Hepatocyte (in vitro differentiated cells): ENCODE data around the gene BIK.

ENCODE experiments used
- EZH2 ChIP-seq: fragments of 200-600 bp; sonication (generic); IDR thresholded peaks from 2 replicates; pipeline ENCODE4 v1.6.1; 2016; ENCODE audit warnings: antibody characterized with exemption, mild to moderate bottlenecking, borderline replicate concordance
- EZH2phosphoT487 ChIP-seq: fragments of 200-600 bp; sonication (generic); IDR thresholded peaks from one replicate; pipeline ENCODE4 v1.6.1; 2018; ENCODE audit warnings: antibody characterized with exemption, mild to moderate bottlenecking, low read depth, moderate library complexity; ENCODE audit not compliant: unreplicated experiment, severe bottlenecking
- TF ChIP-seq, protein P1 (sequence below): fragments of 200-600 bp; sonication (generic); IDR thresholded peaks from 2 replicates; pipeline ENCODE4 v1.5.1; 2016; ENCODE audit warnings: antibody characterized with exemption, mild to moderate bottlenecking; ENCODE audit not compliant: poor library complexity

DNA sequence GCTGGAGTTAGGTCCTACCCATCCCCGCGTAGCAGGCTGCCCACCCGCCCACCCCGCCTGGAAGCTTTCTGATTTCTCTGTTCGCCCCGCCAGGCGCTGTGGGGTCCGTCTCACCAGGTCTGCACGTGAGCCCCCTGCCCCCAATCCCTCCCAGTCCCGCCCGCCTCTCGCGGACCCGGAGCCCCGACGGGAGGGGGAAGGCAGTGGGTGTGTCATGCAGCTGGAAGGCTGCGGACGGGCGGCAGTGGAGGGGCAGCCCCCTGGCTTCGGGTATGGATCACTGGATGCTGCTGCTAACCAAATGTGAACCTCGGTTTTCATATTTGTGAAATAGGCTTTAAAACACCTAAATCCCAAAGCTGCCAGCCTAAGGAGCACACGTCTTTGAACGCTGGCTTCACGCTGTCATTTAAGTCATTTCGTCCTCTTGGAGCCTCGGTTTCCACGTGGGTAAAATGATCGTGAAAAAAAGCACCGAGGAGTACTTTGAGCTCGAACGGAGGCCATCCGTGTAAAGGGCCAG lies 568 bp upstream of the BIK start:
- TF ChIP-seq, protein P1, sequence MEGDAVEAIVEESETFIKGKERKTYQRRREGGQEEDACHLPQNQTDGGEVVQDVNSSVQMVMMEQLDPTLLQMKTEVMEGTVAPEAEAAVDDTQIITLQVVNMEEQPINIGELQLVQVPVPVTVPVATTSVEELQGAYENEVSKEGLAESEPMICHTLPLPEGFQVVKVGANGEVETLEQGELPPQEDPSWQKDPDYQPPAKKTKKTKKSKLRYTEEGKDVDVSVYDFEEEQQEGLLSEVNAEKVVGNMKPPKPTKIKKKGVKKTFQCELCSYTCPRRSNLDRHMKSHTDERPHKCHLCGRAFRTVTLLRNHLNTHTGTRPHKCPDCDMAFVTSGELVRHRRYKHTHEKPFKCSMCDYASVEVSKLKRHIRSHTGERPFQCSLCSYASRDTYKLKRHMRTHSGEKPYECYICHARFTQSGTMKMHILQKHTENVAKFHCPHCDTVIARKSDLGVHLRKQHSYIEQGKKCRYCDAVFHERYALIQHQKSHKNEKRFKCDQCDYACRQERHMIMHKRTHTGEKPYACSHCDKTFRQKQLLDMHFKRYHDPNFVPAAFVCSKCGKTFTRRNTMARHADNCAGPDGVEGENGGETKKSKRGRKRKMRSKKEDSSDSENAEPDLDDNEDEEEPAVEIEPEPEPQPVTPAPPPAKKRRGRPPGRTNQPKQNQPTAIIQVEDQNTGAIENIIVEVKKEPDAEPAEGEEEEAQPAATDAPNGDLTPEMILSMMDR, result no peak
- no peak for TF ChIP-seq EZH2phosphoT487
- no peak for TF ChIP-seq EZH2
